Activated CD4-positive, alpha-beta T cell treated with anti-CD3 and anti-CD28 coated beads for 1 hour (primary cell): ENCODE results near the gene TOR2A.

ENCODE experiments used
- DNase-seq: peaks from one replicate; pipeline ENCODE4 v3.0.0-alpha.2; 2020

Gene TOR2A

DNA sequence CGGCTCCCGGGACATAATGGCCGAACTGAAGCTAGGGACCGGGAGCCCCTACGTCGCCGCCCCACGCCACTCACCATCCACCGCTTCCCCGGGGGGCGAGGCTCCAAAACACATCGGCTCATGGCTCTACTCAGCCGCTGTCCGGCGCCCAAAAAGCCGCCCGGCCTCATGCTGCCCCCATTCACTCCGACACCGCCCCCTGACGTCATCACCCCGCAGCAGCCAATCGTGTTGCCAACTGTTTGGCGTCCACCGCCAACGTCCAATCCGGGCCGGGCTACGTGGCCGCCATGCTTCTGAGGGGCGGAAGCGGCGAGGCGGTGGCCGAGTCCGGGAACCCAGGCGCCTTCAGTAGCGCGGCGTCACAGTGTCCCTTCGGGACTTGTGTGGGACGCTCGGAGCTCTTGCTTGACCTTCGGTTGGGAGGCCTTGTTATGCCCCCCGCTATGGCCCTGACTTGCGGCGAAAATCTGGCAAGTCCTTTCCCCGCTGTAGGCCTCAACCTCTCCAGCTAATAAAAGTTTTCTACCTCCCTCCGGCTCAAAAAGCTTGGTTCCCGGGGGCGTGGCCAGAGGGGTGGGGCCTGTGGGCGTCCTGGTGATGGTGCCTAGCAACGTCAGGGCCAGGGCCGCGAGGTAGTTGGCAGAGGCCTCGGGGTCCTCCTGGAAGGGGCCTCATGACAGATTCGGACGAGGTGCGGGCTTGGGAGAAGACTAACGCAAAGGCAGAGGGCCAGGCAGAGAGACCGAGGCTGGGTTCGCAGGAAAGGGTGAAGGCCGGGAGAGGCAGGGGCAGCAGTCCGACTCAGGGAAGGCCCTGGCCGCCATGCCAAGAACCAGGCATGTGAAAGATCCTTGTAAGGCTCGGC is 19.4 kb downstream of the TOR2A start, which contains the start of the genes PTRH1 and TTC16:
TSS of gene PTRH1 (minus strand) at position 194 of the 868 bp plus-strand sequence. CDS start at position 170, 24 bp downstream.
TSS of gene TTC16 (plus strand) at position 610 of the 868 bp plus-strand sequence. CDS start at position 677, 67 bp downstream.
- DNase-seq = peak; percentile 94

DNA sequence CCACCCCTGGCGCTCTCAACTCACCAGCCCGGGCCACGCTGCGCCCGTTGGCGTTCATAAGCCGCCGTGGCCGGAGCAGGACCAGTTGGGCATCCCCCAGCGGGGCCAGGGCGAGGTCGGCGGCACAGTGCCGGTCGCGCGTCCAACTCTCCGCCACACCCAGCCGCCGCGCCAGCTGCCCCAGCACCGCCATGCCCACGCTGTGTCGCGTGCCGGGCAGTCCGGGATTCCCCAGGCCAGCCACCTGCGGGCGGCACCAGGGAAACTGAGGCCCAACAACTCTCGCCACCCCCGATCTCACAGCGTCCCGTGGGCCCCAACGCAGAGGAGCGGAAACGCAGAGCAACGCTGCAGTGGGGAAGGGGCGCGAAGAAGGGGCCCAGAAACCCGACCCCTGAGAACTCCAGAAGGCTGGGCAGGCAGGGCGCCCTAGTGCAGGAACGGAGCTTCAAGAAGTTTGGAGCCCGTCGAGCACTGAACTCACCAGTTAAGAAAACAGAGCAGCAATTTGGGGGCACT is 20.1 kb downstream of the TOR2A start:
- no peak for DNase-seq

DNA sequence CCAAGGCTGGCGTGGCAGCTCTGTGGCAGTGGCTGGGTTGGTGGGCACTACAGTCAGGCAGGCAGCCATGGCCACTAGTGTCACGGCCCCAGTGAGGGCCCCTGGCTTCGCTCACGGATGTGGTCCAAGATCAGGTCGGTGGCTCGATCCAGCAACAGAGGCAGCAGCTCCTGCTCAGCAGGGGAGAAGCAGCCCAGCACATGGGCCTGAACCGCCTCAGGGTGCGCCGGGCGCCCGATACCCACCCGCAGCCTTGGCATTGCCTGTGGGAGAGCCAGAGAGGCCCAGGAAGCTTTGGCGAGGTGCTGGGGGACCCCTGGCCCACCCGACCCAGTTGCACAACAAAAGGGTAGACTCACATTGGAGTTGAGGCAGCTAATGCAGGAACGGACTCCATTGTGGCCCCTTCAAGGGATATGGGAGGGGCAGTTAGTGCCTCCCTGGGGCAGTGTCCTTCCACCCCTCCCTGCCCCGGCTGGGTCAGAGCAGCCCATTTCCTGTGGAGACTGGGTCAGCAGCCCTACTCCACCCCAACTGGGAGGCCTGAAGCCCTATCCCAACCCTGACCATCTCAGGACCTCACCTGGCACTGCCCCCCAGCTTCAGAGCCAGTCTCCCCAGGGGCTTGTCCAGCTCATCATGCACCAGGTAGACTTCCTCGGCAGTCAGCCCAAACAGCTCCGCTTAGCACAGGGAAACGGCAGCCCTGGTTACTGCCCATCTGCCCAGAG is 20.9 kb downstream of the TOR2A start:
- DNase-seq = no peak

DNA sequence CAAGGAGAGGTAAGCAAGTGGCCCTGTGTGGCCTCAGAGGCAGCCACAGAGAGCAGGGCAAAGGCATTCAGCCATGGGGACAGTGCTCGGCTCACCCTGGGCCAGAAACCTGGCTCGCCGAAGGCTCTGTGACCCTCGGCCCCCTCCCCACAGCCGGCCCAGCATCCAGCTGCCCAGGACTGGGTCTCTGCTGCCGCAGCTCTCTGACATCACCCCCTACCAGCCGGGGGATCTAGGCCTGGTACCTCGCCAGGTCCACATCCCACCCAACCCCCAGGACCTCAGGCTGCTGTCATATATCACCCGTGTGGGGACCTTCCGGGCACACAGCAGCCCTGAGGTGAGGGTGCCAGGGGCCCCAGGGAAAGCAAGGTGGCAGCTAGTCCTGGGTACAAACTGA is 22.2 kb downstream of the TOR2A start:
- no peak for DNase-seq

DNA sequence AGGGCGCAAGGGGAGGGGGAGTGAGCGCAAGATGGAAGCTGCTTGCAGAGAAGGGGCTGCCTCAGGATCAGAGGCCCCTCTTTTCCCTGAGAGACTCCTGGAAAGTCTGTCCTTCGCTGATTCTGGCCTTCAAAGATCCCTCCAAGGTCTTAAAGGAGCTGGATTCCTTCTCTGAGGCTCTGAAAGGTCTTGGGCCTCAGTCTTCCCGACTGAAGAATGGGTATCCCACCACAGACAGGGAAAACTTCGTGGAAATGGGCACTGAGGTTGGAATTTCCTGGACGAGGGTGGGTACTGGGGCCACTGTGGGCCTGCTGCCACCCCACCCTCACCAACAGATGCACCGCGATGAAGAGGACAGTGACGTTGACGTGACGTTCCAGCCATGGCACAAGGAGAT is 22.7 kb downstream of the TOR2A start:
- DNase-seq = no peak

DNA sequence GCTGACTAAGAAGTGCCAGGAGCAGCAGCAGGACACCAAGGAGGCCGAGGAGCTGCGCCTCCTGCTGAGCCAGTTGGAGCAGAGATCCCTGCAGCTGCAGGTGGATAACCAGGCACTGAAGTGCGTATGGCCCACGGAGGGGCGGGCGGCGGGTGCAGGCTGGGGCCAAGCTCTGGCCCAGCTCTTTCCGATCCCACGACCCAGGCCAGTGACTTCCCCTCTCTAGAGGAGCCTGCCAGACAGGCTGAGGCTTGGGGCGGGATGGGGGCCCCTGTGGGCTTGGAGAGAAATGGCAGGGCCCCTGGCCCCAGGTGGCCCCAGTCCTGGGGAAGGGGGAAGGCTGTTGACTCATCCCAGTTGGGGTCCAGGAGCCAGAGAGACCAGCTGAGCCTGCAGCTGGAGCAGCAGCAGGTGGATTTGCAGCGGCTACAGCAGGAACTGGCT is 23.2 kb downstream of the TOR2A start:
- DNase-seq = no peak

DNA sequence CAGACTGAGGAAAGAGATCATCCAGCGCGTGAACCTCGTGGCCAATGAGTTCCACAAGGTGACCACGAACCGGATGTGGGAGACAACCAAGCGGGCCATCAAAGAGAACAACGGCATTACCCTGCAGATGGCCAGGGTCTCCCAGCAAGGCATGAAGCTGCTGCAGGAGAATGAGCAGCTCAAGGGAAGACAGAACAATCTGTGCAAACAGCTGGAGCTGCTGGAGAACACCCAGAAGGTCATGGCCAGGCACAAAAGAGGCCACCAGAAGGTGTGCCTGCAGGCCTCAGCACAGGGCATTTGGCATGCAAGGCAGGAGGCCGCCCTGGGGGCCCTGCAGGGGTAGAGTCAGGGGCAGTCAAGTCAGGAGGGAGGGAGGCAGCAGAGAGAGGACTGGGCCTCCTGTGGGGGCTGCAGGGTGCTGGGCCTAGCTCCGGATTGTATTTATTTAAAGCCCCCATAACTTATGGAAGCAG is 23.8 kb downstream of the TOR2A start:
- no peak for DNase-seq

DNA sequence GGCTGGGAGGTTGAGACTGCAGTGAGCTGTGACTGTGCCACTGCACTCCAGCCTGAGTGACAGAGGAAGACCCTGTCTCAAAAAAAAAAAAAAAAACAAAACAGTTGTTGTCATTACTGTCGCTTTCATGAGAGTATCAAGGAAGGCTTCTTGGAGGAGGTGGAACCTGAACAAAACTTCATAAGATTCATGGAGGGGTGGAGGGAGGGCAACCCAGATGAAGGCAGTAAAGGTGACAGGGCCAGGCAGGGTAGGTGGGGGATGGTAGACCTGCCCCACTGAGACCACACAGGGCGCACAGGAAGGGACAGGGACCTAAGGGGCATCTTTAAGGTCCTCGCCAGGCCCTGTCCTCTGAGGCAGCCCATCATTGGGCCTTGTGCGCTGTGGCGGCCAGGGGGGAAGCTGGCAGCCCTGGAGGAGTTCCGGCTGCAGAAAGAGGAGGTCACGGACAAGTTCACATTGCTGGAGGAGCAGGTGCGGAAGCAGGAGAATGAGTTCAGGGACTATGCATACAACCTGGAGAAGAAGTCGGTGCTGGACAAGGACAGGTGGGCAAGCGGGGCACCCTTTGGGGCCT is 24.8 kb downstream of the TOR2A start:
- no peak for DNase-seq

DNA sequence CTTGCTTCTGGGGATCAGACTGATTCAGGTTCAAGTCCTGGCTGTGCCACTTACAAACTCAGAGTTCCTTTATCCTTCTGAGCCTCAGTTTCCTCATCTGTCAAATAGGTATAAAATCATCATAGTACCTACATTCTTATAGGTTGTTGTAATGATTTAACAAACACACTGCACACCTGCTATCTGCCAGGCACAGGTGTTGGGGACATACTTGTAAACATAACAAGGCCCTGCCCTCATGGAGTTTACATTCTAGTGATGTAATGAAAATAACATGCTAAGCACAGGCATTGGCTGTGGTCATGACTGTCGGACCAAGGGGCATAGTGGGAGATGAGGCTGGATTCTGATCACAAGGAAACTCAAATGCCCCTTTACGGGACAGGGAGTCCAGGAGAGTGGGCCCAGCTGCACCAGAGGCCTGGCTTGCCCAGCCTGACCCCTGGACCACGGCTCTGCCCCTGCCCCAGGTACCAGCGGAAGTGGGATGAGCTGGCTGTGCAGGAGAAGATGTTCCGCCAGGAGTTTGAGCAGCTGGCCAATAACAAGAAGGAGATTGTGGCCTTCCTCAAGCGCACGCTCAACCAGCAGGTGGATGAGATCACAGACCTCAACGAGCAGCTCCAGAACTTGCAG is 26.0 kb downstream of the TOR2A start:
- DNase-seq = no peak

DNA sequence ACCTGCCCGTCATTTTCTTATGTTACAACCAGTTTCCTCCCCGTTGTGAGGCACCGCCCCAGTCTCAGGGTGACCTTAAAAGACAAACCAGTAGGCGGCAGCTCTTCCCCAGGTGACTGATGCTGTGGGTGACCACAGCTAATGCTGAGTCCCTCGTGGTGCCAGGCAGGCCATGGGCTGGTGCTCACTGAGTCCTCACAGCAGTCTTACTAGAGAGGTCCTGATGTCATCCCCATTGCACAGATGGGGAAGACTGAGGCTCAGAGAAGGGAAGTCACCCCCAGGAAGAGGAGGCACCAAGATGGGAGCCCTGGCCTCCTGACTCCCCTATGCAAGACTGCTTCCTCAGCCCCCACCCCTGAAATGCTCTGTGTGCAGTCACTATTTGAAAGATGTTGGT is 27.3 kb downstream of the TOR2A start:
- DNase-seq = no peak

DNA sequence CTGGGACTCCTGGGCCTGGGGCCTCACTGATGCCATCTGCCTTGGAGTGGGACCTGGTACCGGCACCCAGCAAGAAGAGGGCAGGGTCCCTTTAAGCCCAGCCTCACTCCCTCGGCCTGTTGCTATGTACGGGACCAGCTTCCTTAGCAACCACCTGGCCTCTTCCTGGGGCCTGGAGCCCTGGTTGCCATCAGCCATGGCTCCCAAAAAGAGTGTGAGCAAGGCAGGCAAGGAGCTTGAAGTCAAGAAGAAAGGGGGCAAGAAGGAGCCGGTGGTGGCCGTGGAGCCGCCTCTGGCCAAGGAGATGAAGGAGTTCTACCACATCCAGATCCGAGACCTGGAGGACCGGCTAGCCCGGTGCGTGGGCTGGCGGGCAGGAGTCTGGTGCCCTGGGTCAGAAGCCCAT is 28.3 kb downstream of the TOR2A start, which contains the start of gene CFAP157:
TSS of gene CFAP157 (plus strand) at position 153 of the 406 bp plus-strand sequence. CDS start at position 197, 44 bp downstream.
- DNase-seq = no peak

DNA sequence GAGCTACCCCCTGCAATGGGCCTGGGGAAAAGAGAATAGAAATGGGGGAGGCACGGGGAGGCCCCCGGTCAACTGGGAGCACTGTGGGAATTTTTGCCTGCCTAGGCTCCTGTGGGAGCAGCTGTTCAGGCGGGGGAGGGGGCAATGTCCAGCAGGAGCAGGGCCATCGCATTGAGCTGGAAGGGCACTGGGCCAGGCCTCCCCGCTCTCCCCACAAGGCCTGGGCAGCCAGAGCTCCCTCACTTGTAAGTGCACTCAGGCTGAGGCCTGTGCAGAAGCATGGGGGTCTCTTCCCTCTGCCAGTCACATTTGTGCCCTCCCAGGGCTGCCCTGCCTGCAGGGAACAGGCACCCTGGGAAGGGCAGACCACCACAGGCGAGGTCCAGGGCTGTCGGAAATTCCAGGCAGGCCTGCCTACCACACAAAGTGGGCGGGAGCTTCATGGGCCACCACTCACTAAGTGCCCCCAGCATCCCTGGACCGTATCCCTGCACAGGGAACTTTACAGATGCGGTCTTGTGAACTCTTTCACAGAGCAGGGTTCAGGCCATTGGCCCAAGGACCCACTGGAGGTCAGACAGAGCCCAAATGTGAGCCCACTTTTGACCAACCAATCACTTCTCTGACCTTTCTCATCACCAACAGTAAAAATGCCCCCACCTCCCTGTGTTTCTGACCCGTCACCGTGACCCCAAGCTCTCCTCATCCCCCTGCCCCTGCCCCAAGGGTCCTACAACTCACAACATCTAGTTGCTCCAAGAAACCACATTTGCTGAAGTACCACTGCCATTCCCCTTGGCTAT is 29.3 kb downstream of the TOR2A start:
- no peak for DNase-seq

DNA sequence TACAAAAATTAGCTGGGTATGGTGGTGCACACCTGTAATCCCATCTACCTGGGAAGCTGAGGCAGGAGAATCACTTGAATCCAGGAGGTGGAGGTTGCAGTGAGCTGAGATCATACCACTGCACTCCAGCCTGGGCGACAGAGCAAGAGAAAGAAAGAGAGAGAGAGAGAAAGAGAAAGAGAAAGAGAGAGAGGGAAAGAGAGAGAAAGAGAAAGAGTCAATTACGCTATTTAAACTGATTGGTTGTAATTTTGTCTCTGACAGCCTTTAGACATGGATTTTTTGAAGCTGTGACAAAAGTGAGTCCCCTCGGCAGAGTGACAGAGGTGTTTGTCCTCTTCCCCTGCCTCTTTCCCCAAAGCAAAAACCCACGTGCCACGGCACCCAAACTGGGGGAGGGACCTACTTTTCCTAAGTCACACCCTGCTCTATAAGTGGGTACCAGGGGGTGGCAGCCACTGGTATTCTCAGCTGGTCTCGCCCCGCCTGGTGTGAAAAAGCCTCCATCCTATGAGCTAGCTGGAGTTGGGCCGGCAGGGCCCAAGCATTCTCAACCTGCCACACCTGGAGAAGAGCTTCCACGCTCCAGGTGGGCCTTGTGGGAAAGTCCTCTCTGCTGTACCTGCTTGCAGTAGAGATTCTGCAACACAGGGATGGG is 31.7 kb downstream of the TOR2A start:
- DNase-seq = no peak

DNA sequence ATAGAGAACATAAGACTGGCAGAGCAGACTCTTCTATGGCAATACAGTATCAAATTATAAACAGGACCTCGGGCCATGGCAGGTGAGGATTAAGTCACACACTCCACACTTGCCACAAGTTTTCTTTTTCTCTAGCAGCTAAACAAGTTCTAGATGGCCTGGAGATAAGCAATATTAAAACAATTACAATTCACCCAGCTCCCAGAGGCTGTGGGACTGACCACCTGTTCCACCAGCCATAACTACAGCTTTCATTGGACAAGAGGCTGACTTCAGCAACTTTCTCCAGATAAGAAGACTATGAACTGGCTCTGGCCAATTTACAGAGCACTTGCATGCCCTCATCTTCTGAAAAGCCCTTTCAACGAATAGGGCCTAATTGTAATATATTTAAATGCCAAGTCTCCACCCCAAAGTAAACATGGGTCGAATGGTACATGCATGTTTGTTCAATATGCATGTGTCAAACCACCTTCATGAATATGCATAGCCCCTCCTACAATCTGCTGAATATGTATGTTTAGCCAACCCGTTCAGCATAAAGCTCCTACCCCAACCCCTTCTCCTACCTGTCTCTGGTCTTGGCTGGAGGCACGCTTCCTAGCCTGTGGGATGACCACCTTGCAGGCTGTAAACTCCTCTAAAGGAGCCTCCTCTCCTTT is 34.4 kb downstream of the TOR2A start:
- DNase-seq = no peak

DNA sequence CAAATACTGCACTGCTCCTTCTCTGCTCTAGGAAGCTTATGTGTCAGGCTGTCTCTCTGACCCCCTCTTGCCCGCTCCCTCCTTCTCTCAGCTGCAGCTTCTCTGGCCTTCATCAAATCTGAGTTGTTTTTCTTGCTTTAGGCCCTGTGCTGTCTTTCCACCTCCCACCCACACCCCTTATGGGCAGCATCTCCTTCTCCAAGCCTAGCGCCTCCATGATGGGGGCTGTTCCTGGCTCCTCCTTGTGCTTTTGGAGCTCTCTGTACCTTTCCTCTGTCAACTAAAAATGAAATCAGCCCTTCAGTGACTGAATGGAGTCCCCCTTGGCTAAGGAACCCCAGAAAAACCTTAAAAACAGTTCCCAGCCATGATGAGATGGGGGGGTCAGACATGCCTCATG is 35.0 kb downstream of the TOR2A start:
- DNase-seq = no peak

DNA sequence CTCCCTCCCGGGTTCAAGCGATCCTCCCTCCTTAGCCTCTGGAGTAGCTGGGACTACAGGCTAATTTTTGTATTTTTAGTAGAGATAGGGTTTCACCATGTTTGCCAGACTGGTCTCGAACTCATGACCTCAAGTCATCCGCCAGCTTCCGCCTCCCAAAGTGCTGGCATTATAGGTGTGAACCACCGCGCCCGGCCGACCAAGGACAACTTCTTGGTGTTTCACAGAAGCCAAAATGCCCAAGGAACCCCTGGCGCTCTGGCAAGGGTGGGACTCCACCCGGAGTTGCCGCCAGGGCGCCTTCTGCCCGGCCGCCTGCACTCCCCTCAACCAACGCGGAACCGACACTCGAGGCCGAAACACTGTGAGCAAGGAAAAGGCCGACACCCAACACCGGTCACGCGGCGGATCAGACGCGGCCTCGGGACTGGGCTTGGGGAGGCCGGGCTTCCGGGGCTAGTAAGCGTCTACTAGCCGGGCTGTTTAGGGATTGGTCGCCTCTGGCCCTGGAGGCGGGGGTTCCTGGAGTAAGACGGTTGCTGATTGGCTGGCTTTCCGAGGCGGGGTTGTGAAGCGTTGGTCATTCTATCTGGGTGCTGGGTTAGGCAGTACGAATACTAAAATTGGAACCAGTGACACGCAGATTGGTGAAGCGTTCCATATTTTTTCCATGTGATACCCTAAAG is 36.0 kb downstream of the TOR2A start:
- DNase-seq = peak; percentile 72

DNA sequence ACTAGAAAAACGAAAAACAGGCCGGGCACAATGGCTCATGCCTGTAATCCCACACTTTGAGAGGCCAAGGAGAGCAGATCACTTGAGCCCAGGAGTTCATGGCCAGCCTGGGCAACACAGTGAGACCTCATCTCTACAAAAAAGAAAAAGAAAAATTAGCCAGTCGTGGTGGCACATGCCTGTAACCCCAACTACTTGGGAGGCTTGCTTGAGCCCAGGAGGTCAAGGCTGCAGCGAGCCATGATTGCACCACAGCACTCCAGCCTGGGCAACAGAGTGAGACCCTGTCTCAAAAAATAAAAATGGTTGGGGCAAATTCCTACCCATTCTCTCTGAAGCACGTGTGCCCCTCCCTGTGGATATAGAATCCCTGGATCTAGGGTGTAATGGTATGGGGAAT is 36.7 kb downstream of the TOR2A start:
- DNase-seq = no peak

DNA sequence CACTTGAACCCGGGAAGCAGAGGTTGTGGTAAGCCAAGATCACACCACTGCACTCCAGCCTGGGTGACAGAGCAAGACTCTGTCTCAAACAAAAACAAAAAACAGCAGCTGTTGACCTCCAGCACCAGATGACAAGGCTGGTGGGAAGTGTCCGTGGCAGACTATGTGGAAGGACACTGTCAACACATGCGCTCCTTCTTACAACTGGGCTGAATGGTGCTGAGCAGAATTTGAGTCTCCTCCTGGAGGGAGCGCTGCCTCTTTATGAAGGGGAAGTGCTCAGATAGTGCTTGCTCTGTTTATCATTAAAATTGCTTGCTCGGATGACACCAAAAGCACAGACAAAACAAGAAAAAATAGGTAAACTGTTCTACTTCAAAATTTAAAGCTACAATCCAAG is 37.5 kb downstream of the TOR2A start:
- no peak for DNase-seq

DNA sequence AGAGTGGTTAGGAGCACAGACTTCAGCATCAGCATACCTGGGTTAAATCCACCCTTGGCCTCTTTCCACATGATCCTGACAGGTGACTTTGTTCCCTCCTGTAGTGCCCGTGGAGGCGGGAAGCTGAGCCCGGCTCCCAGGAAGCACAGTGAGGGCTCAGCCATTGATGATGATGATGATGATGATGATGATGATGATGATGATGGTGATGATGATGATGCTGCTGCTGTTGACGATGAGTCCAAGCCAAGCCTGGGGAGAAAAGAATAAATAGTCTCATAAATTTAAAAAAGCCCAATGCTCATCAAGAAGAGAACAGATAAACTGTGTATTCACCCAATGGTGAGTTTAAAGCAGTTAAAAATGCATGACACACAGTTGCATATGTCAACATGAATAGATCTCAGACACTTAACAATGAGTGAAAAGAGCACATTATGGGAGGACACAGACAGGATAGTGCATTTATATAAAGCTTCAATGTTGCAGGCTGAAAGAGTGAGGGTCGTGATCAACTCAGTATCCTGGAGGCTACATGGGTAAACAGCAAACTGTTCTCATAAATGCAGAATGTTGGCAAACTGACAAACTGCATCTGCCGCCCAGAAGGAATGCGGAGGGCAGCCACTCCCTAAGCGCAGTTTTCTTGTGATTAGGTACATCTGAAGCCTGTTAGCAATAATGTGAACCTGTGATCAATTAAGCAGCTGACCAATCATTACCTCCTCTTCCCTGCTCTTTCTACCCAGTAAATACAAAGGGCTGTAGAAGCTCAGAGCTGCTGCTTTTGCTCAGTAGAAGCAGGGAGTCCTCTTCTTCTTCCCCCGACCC is 40.0 kb downstream of the TOR2A start:
- no peak for DNase-seq
